MM.1S (cell line): ENCODE measurements around the gene EBF4.

Experiments used
- DNase-seq: peaks from one replicate; pipeline ENCODE4 v3.0.0-alpha.2; 2015
- H2AFZ ChIP-seq: fragments of 300-600 bp; sonication (generic); 2 replicates; pipeline ENCODE4 v1.6.0; 2016; ENCODE audit warnings: antibody characterized with exemption, low read length
- H3F3A ChIP-seq: fragments of 300-600 bp; sonication (generic); 2 replicates; pipeline ENCODE4 v1.6.1; 2016; ENCODE audit warnings: mild to moderate bottlenecking, antibody characterized with exemption, low read length, moderate library complexity, mixed read lengths; ENCODE audit not compliant: insufficient read depth
- H3K27ac ChIP-seq: fragments of 300-600 bp; sonication (generic); 2 replicates; pipeline ENCODE4 v1.5.1; 2016; ENCODE audit warnings: mild to moderate bottlenecking, low read length
- H3K27me3 ChIP-seq: fragments of 300-600 bp; sonication (generic); replicated peaks from 2 replicates; pipeline ENCODE4 v1.6.0; 2016; ENCODE audit warnings: low read length; ENCODE audit not compliant: insufficient read depth
- H3K36me3 ChIP-seq: fragments of 300-600 bp; sonication (generic); replicated peaks from 2 replicates; pipeline ENCODE4 v1.6.1; 2016; ENCODE audit warnings: mild to moderate bottlenecking, low read length, mixed read lengths; ENCODE audit not compliant: insufficient read depth
- H3K4me1 ChIP-seq: fragments of 300-600 bp; sonication (generic); 2 replicates; pipeline ENCODE4 v1.6.1; 2016; ENCODE audit warnings: low read length, mixed read lengths
- H3K4me2 ChIP-seq: fragments of 300-600 bp; sonication (generic); 2 replicates; pipeline ENCODE4 v1.6.0; 2016; ENCODE audit warnings: low read depth, low read length
- H3K4me3 ChIP-seq: fragments of 300-600 bp; sonication (generic); 2 replicates; pipeline ENCODE4 v1.5.1; 2016; ENCODE audit warnings: low read length, mixed read lengths
- H3K79me2 ChIP-seq: fragments of 300-600 bp; sonication (generic); 2 replicates; pipeline ENCODE4 v1.6.1; 2016; ENCODE audit warnings: mixed run types, low read length, mixed read lengths
- H3K9ac ChIP-seq: fragments of 300-600 bp; sonication (generic); 2 replicates; pipeline ENCODE4 v1.6.1; 2016; ENCODE audit warnings: low read length, mixed read lengths
- H3K9me2 ChIP-seq: fragments of 300-600 bp; sonication (generic); replicated peaks from 2 replicates; pipeline ENCODE4 v1.6.1; 2016; ENCODE audit warnings: mild to moderate bottlenecking, low read length, mixed read lengths; ENCODE audit not compliant: insufficient read depth
- H3K9me3 ChIP-seq: fragments of 300-600 bp; sonication (generic); replicated peaks from 2 replicates; pipeline ENCODE4 v1.6.1; 2016; ENCODE audit warnings: mild to moderate bottlenecking, low read length, mixed read lengths; ENCODE audit not compliant: insufficient read depth
- H4K20me1 ChIP-seq: fragments of 300-600 bp; sonication (generic); 2 replicates; pipeline ENCODE4 v1.6.1; 2016; ENCODE audit warnings: mild to moderate bottlenecking, low read length, moderate library complexity, mixed read lengths; ENCODE audit not compliant: insufficient read depth
- CTCF ChIP-seq: fragments of 300-600 bp; sonication (generic); IDR thresholded peaks from 2 replicates; pipeline ENCODE4 v1.5.1; 2016; ENCODE audit warnings: antibody characterized with exemption, low read length, mixed read lengths
- EZH2 ChIP-seq: fragments of 300-600 bp; sonication (generic); optimal IDR thresholded peaks from 2 replicates; pipeline ENCODE3; 2017; ENCODE audit warnings: low read depth, mild to moderate bottlenecking, antibody characterized with exemption, low read length, mixed read lengths
- EZH2phosphoT487 ChIP-seq: fragments of 300-600 bp; sonication (generic); IDR thresholded peaks from 2 replicates; pipeline ENCODE4 v1.6.1; 2018; ENCODE audit warnings: antibody characterized with exemption, low read length

EBF4 gene

GRCh38 chr20:2708073-2708415 is 15.5 kb downstream of the EBF4 start:
- Histone ChIP-seq H3K9me2 (no peaks in the 10 kb centered on the region), H3K27ac (no peak overlapping the region), H3K4me3 (no peak overlapping the region), H4K20me1 (no peaks in the 10 kb centered on the region), H3K27me3 (no peaks in the 10 kb centered on the region), H2AFZ (no peak overlapping the region), H3F3A (no peaks in the 10 kb centered on the region), H3K79me2 (no peaks in the 10 kb centered on the region), H3K9me3 (no peaks in the 10 kb centered on the region), H3K9ac (no peak overlapping the region), H3K4me2 (no peak overlapping the region), H3K36me3 (no peaks in the 10 kb centered on the region), H3K4me1 (no peaks in the 10 kb centered on the region)
- DNase-seq, result no peak
- TF ChIP-seq EZH2phosphoT487 (no peak), CTCF (no peak), EZH2 (no peak)

GRCh38 chr20:2708665-2709064 is 16.1 kb downstream of the EBF4 start:
- H3K36me3 ChIP-seq, result no peaks in the 10 kb centered on the region
- H3F3A ChIP-seq, result no peaks in the 10 kb centered on the region
- H3K4me1 ChIP-seq, result no peaks in the 10 kb centered on the region
- TF ChIP-seq CTCF (no peak), EZH2 (no peak), EZH2phosphoT487 (no peak)
- no peaks in the 10 kb centered on the region for H3K79me2 ChIP-seq
- H3K4me3 ChIP-seq, result no peak overlapping the region
- no peak overlapping the region for H2AFZ ChIP-seq
- H4K20me1 ChIP-seq, result no peaks in the 10 kb centered on the region
- no peaks in the 10 kb centered on the region for H3K9me2 ChIP-seq
- H3K4me2 ChIP-seq, result no peak overlapping the region
- H3K27ac ChIP-seq, result no peak overlapping the region
- no peak for DNase-seq
- H3K9me3 ChIP-seq, result no peaks in the 10 kb centered on the region
- no peaks in the 10 kb centered on the region for H3K27me3 ChIP-seq
- H3K9ac ChIP-seq, result no peak overlapping the region

- Histone ChIP-seq H3K4me2 (no peak overlapping the region), H3K4me1 (no peaks in the 10 kb centered on the region), H3K4me3 (no peak overlapping the region), H2AFZ (no peak overlapping the region), H3K79me2 (no peaks in the 10 kb centered on the region), H3K27me3 (no peaks in the 10 kb centered on the region), H3F3A (no peaks in the 10 kb centered on the region), H3K9me3 (no peaks in the 10 kb centered on the region), H3K36me3 (no peaks in the 10 kb centered on the region), H3K9me2 (no peaks in the 10 kb centered on the region), H3K27ac (no peak overlapping the region), H3K9ac (no peak overlapping the region), H4K20me1 (no peaks in the 10 kb centered on the region)
- no peak for DNase-seq
- TF ChIP-seq EZH2phosphoT487 (no peak), EZH2 (no peak), CTCF (no peak)
Observed at GRCh38 chr20:2709205-2709981, 16.8 kb downstream of the EBF4 start.
